Activated CD4-positive, alpha-beta T cell treated with anti-CD3 and anti-CD28 coated beads, Interleukin-2, amount 50 U/mL, for 48 hours (primary cell): ENCODE data around the gene VPREB1.
"Not testable (repeated sequence)": the region's sequence is repeated elsewhere in the genome, so short reads cannot be mapped to it uniquely, and the experiment has no call there.

ENCODE experiments used
- DNase-seq, 2 experiments: peaks; one replicate each; pipeline ENCODE4 v3.0.0-alpha.2; 2020

Gene VPREB1

DNA sequence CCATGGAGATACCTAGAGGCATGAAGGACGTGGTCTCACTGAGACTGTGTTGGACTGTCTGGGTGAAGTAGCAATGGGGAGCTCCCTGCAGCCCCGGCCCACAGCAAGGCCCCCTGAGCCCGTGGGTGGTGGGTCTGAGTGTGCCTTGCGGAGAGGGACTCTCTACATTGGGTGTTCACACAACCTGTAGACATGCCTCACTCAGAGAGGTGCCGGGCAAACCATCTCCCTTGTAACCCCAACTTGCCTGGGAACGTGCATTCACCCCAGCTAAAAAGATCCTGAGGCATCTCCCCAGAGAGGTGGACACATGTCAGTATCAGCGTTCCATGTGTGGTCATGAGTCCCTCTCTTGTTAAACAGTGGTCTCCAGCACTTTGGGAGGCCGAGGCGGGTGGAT, 2.1 kb downstream of the VPREB1 start:
- no peak for DNase-seq

DNA sequence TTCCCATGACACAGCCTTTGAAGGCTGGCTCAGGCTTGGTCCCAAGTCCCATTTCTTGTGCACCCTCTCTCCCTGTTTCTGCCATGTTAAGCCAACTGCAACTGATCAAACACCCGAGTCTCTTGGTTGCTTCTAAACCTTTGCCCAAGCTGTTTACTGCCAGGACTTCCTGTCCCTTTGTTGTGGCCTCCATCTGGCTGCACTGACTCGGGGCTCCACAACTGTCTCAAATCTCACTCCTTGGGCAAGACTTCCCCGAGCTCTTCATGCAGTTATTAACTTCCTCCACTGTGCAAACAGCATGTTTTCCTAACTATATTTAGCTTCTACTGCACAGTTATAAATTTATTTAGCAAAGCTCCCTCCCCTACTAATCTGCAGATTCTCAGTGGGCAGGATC, 4.3 kb downstream of the VPREB1 start:
- no peak for DNase-seq

DNA sequence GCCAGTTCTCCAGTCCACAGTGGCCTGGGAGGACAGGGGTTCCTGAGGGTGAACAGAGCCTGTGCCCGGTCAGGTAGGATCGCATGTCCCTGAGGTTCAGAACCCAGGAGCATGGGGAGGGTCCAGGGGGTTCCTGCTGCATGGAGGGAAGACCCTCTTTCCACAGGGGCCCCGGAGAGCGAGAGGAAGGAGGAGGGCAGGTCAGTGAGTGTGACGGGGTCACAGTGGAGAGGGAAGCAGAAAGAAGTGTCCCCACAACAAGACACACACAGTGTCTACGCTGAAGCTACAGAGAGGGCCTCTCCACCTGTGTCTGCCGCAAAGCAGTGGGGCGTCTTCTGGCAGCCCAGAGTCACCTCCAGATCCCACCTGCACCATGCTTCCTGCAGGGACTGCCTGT, 6.1 kb downstream of the VPREB1 start:
- DNase-seq = not testable (repeated sequence)

DNA sequence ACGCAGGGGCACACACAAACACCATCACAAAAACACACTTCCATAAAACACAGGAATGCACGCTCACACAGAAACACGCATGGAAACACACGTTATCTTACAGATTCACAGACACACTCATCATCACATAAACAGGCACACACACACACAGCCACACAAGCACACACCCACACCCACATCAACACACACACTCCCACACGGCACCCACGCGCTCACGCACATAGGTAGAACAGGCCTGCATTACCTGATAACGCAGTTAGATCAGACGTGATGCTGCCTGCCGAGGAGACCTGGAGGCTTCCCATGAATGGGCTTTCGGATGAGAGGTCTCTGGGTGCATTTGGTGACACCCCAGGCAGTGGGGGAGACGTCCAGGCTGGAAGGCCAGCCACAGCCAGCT, 11.5 kb downstream of the VPREB1 start:
- DNase-seq = not testable (repeated sequence)

DNA sequence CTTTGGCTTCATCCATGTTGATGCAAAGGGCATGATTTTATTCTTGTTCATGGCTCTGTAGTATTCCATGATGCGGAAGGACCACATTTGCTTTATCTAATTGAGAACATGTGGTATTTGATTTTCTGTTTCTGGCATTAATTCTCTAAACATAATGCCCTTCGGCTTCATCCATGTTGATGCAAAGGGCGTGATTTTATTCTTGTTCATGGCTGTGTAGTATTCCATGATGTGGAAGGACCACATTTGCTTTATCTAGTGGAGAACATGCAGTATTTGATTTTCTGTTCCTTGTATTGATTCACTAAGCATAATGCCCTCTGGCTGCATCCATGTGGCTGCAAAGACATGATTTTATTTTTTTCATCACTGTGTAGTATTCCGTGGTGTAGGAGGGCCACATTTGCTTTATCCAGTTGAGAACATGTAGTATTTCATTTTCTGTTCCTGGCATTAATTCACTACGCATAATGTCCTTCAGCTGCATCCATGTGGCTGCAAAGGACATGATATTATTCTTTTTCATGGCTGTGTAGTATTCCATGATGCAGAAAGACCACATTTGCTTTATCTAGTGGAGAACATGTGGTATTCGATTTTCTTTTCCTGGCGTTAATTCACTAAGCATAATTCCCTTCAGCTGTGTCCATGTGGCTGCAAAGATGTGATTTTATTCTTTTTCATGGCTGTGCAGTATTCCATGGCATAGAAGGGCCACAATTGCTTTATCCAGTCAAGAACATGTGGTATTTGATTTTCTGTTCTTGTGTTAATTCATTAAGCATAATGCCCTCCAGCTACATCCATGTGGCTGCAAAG, 14.2 kb downstream of the VPREB1 start:
- not testable (repeated sequence) for DNase-seq

DNA sequence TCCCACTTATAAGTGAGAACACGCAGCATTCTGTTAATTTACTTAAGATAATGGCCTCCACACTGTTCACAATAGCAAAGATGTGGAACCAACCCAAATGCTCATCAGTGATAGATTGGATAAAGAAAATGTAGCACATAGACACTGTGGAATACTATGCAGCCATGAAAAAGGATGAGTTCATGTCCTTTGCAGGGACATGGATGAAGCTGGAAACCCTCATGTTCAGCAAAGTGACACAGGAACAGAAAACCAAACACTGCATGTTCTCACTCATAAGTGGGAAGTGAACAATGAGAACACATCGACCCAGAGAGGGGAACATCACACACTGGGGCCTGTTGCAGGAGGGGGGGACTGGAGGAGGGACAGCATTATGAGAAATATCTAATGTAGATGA, 15.6 kb downstream of the VPREB1 start:
- DNase-seq = not testable (repeated sequence)

DNA sequence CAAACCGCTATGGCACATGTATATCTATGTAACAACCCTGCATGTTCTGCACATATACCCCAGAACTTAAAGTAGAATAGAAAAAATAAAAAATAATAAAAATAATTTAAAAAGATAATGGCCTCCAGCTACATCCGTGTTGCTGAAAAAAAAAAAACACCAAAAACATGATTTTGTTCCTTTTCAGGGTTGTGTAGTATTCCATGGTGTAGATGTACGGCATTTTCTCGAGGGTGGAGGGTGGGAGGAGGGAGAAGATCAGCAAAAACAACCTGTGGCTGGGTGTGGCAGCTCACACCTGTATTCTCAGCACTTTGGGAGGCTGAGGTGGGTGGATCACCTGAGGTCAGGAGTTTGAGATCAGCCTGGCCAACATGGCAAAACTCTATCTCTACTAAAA, 16.0 kb downstream of the VPREB1 start:
- not testable (repeated sequence) for DNase-seq

DNA sequence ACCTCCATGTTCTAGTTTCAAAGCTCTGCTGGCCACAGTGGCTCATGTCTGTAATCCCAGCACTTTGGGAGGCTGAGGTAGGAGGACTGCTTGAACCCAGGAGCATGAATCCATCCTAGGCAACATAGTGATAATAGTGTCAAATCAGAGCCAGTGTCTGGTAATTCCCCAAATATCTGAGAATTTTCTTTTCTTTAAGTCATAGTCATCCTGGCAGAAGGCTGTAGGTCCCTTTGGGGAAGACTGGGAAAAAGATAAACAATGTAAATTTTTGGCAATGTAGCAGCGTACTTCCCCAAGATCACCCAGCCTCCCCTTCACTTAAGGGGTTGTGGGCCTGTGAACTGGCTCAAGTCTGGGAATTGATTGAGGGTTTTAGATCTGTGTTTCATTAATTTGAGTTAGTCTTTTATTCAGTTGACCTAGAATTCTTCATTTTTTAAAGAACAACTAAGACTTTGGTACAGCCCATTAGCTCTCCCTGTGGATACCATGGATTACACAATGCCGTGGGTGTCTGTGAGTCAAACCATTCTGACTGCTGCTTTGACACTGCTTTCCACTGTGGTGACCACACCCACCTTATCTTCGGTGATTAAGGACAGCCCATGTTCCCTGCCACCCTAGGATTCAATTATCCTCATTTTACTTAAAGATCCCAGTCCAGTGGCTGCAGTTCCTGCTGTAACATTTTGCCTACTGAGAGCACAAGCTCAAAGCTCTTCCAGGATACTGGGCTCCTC, 17.9 kb downstream of the VPREB1 start:
- DNase-seq = peak in 1 of 2 experiments; percentile 16

DNA sequence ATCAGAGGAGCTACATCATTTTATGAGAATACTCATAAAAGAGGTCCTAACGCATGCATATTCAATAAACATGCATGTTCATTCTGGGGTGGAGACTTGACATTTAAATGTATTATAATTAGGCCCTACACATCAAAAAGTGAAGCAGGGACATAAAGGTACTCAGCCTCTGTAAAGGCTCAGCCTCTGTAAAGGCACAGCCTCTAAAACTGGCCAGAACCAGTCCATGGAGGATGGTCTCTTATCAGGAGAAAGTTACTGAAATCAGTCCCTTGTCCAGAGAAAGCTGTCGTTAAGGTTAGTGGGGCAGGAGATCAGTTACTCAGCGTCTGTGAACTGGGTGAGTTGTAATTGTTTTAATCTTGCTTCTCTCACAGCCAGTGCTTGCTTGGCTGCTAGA, 19.2 kb downstream of the VPREB1 start:
- DNase-seq = not testable (repeated sequence)

DNA sequence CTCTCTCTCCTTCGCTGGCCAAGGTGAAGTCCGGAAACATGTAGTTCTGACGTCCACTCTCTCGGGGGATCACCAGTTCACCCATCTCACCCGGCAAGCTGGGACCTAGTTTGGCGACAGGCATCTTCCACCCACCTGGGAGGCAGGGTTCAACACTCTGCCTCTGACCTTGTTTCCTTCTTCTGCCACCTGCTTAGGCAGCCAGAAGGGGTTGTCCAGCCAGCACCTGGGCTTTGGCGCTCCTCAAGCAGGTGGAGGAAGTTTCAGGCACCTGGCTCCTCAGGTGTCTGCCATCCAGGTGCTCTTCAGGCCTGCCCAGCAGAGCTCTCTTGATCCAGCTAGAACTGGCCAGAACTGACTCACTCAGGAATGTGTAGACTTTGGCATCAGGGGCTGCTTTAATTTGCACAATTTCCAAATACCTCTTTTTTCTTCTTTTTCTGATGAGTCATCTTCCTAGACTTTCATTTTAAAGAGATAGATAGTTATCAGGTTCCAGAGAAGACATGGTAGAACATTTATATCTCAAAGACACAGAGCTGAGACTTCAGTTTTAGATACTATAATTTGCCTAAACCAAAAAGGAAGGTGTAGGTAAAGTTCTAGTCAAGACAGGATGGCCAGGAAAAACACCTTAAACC, 25.6 kb downstream of the VPREB1 start:
- DNase-seq = not testable (repeated sequence)

DNA sequence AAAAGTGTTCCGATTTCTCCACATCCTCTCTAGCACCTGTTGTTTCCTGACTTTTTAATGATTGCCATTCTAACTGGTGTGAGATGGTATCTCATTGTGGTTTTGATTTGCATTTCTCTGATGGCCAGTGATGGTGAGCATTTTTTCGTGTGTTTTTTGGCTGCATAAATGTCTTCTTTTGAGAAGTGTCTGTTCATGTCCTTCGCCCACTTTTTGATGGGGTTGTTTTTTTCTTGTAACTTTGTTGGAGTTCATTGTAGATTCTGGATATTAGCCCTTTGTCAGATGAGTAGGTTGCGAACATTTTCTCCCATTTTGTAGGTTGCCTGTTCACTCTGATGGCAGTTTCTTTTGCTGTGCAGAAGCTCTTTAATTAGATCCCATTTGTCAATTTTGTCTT, 32.8 kb downstream of the VPREB1 start:
- DNase-seq = not testable (repeated sequence)

DNA sequence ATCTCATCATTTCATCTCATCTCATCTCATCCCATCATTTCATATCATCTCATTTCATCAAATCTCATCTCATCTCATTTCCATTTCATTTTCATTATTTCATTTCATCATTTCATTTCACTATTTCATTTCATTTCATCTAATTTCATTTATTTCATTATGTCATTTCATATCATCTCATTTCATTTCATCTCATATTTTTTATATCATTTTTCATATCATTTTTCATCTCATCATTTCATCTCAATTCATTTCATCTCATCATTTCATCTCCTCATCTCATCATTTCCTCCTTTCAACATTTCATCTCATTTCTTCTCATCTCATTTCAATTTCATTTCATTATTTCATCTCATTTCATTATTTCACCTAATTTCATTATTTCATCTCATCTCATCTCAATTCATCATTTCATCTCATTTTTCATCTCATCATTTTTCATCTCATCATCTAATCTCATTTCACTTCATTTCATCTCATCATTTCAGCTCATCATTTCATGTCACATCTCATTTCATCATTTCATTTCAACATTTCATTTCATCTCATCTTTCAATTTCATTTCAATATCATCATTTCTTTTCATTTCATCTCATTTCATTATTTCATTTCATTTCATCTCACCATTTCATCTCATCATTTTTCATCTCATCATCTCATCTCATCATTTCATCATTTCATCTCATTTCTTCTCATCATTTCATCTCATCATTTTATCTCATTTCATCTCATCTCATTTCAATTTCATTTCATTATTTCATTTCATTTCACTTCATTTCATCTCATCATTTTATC, 40.6 kb downstream of the VPREB1 start:
- DNase-seq = not testable (repeated sequence)

DNA sequence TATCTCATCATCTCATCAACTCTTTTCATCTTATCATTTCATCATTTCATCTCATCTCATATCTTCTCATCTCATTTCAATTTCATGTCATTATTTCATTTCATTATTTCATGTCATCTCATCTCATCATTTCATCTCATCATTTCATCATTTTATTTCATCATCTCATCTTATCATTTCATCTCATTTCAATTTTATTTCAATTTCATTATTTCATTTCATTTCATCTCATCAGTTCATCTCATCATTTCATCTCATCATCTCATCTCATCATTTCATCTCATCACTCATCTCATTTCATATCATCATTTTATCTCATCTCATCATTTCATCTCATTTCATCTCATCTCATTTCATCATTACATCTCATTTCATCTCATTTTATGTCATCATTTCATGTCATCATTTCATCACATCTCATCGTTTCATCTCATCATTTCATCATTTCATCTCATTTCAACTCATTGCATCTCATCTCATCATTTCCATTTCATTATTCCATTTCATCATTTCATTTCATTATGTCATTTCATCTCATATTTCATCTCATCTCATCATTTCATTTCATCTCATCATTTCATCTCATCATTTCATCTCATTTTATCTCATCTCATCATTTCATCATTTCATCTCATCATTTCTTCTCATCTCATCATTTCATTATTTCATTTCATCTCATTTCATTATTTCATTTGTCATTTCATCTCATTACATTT, 42.0 kb downstream of the VPREB1 start:
- not testable (repeated sequence) for DNase-seq

DNA sequence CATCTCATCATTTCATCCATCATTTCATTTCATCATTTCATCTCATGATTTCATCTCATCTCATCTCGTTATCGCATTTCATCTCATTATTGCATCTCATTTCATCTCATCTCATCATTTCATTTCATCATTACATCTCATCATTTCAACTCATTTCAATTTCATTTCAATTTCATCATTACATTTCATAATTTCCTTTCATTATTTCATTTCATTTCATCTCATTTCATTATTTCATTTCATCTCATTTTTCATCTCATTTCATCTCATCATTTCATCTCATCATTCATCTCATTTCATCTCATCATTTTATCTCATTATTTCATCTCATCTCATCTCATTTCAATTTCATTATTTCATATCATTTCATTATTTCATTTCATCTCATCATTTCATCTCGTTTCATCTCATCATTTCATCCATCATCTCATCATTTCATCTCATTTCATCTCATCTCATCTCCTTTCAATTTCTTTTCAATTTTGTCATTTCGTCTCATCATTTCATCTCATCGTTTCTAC, 42.6 kb downstream of the VPREB1 start:
- not testable (repeated sequence) for DNase-seq

DNA sequence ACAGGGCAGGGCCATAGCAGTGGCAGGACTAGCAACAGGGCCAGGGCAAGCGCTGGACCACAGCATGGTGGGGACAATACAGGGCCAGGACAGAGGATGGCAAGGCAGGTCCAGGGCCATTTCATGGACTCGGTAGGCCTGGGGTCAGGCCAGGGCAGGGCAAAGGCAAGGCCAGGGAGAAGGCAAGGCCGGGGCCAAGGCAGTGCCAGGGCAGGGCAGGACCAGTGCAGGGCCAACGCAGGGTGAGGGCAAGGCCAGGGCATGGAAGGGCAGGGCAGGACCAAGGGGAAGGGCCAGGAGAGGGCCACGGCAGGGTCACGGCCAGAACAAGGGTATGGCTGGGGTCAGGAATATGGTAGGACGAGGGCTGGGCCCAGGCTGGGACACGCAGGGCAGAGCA, 45.1 kb downstream of the VPREB1 start:
- not testable (repeated sequence) for DNase-seq

DNA sequence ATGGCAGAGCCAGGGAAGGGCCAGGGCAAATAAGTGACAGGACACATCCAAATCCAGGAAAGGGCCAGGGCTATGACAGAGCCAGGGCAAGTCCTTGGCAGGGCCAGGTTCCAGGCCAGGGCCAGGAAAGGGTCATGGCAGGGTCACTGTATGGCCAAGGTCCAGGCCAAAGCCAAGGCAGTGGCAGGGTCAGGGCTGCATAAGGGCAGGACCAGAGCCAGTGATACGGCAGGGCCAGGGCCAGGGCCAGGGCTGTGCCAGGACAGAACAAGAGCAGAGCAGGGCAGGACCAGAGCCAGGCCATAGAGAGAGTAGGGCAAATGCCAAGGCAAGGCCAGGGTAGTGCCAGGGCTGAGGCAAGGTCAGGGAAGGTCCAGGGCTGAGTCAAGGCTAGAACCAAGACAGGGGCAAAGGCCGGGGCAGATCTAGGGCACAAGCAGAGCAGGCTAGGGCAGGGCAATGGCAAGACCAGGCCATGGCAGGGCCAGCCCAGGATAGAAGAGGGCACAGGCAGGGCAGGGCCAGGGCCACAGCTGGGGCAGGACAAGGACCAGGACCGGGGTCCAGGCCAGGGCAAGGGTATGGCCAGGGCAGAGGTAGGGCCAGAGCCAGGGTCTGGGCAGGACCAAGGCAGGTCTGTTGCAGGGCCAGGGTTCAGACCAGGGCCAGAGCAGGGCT, 46.7 kb downstream of the VPREB1 start:
- not testable (repeated sequence) for DNase-seq

DNA sequence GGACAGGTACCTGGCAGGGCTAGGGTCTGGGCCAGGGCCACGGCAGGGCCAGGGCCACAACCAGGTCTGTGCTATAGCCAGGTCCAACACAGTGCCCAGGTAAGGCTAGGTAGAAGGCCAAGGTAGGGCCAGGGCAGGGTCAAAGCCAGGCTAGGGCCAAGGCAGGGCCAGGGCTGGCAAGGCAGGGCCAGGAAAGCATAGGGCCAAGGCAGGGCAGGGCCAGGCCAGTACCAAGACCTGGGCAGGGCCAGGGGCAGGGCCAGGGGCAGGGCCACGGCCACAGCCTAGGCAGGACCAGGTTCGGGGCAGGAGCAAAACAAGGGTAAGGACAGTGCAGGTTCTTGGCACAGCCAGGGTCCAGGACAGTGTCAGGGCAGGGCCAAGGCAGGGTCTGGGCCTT, 48.1 kb downstream of the VPREB1 start:
- not testable (repeated sequence) for DNase-seq

DNA sequence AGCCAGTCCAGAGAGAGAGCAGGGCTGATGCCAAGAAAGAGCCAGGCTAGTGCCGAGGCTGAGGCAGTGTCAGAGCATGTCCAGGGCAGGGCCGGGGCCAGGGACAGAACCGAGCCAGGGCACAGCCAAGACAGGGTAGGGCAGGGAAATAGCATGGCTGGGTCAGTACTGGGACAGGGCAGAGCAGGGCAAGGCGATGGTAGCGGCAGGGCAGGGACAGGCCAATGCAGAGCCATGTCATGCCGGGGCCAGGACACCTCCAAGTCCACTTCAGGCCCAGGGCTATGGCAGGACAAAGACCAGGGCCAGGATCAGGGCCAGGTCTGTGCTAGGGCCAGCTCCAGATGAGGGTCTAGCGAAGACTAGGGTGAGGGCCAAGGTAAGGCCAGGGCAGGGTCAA, 48.9 kb downstream of the VPREB1 start:
- not testable (repeated sequence) for DNase-seq

DNA sequence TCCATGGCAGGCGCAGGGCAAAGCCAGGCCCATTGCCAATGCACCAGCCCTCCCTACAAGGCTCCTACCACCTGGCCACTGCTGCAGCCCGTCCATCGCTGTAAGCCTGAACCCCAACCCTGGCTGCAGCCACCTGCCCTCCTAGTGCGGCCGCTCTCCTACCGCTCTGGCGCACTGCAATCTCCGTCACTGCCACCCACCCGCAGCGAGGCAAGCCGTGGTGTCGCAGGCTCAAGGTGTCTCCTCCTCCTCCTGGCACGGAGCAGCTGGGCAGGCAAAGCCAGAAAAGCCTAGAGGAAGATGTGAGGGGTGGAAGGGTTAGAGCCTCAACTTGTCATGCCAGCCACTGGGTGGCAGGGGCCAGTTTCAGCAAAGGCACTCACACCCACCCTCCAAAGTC, 50.1 kb downstream of the VPREB1 start:
- DNase-seq = not testable (repeated sequence)
